SK-N-SH (cell line): ENCODE data around the gene CUX1. TPM values are rescaled to one million over a fixed set of nuclear protein-coding genes. Genes with fewer than 3 reads are reported as not detected.

ENCODE experiments used
- CTCF ChIA-PET: fragments of 300-600, 350-600 bp; formaldehyde crosslinking; extraction: SDS; loops from one replicate; lab custom pipeline; 2021; lab: Yijun Ruan, JAX
- POLR2A ChIA-PET: fragments of 350-600 bp; sonication (Branson Sonifier 250); formaldehyde crosslinking; extraction: SDS; loops from one replicate; lab custom pipeline; 2020; ENCODE audit warnings: antibody characterized with exemption, inconsistent platforms; lab: Yijun Ruan, JAX
- DNase-seq: peaks from one replicate; pipeline ENCODE4 v3.0.0; 2012
- H2AFZ ChIP-seq: fragments of 200-600 bp; sonication (generic); 2 replicates; pipeline ENCODE4 v1.8.1; 2016; ENCODE audit warnings: antibody characterized with exemption, mild to moderate bottlenecking, low read depth
- H3F3A ChIP-seq: fragments of 200-600 bp; sonication (generic); replicated peaks from 2 replicates; pipeline ENCODE3; 2016; ENCODE audit warnings: antibody characterized with exemption, mild to moderate bottlenecking; ENCODE audit not compliant: insufficient read depth
- H3K27ac ChIP-seq, 2 experiments: fragments of 200-500 bp in 1 of 2; fragments of 200-600 bp in 1 of 2; sonication (Bioruptor generic) in 1 of 2; sonication (generic), shearing (Covaris generic) in 1 of 2; 2 replicates each; pipeline versions ENCODE4 v1.5.1 to v1.6.1; 2014 to 2016; ENCODE audit warnings: low read depth in 2 of 2, inconsistent platforms in 1 of 2, low read length in 1 of 2, mild to moderate bottlenecking in 1 of 2, mixed read lengths in 1 of 2
- H3K27me3 ChIP-seq: fragments of 200-600 bp; sonication (generic), shearing (Covaris generic); 2 replicates; pipeline ENCODE4 v1.6.1; 2016; ENCODE audit warnings: mixed run types; ENCODE audit not compliant: insufficient read depth
- H3K36me3 ChIP-seq, 2 experiments: fragments of 200-500 bp in 1 of 2; fragments of 200-600 bp in 1 of 2; sonication (Bioruptor generic) in 1 of 2; sonication (generic) in 1 of 2; replicated peaks in 1 of 2; 2 replicates each; pipeline versions ENCODE3 to v1.5.1; 2014 to 2016; ENCODE audit warnings: low read length in 1 of 2, mild to moderate bottlenecking in 1 of 2; ENCODE audit not compliant: insufficient read depth in 2 of 2, control insufficient read depth in 1 of 2
- H3K4me1 ChIP-seq, 2 experiments: fragments of 200-500 bp in 1 of 2; fragments of 200-600 bp in 1 of 2; sonication (Bioruptor generic) in 1 of 2; sonication (generic), shearing (Covaris generic) in 1 of 2; 2 replicates each; pipeline versions ENCODE4 v1.5.1 to v1.6.1; 2014 to 2016; ENCODE audit warnings: low read depth in 1 of 2, low read length in 1 of 2, mixed run types in 1 of 2; ENCODE audit not compliant: insufficient read depth in 2 of 2, control insufficient read depth in 1 of 2
- H3K4me2 ChIP-seq: fragments of 200-600 bp; sonication (generic), shearing (Covaris generic); 2 replicates; pipeline ENCODE4 v1.6.1; 2017; ENCODE audit warnings: mixed run types
- H3K4me3 ChIP-seq, 2 experiments: fragments of 200-500 bp in 1 of 2; fragments of 200-600 bp in 1 of 2; sonication (Bioruptor generic) in 1 of 2; sonication (generic), shearing (Covaris generic) in 1 of 2; 2 replicates each; pipeline versions ENCODE4 v1.5.1 to v1.8.1; 2014 to 2016; ENCODE audit warnings: low read depth in 2 of 2, inconsistent platforms in 1 of 2, low read length in 1 of 2, mild to moderate bottlenecking in 1 of 2, mixed read lengths in 1 of 2, moderate library complexity in 1 of 2
- H3K79me2 ChIP-seq: fragments of 200-600 bp; sonication (generic); 2 replicates; pipeline ENCODE4 v1.8.1; 2017; ENCODE audit warnings: mild to moderate bottlenecking; ENCODE audit not compliant: insufficient read depth
- H3K9ac ChIP-seq: fragments of 200-600 bp; sonication (generic); 2 replicates; pipeline ENCODE4 v1.6.1; 2017; ENCODE audit warnings: mixed run types
- H3K9me2 ChIP-seq: fragments of 200-600 bp; sonication (generic); 2 replicates; pipeline ENCODE4 v1.6.1; 2017; ENCODE audit warnings: mixed run types
- H3K9me3 ChIP-seq: fragments of 200-600 bp; sonication (generic); 2 replicates; pipeline ENCODE4 v1.6.1; 2017; ENCODE audit warnings: mixed run types, mild to moderate bottlenecking, moderate library complexity
- H4K20me1 ChIP-seq: fragments of 200-600 bp; sonication (generic); 2 replicates; pipeline ENCODE4 v1.6.1; 2017; ENCODE audit warnings: mild to moderate bottlenecking, mixed run types; ENCODE audit not compliant: insufficient read depth
- EZH2phosphoT487 ChIP-seq: fragments of 200-600 bp; sonication (generic); IDR thresholded peaks from 2 replicates; pipeline ENCODE4 v1.6.1; 2017; ENCODE audit warnings: low read depth, mixed run types, mild to moderate bottlenecking, antibody characterized with exemption, moderate library complexity, borderline replicate concordance
- FOSL2 ChIP-seq: IDR thresholded peaks from 2 replicates; pipeline ENCODE4 v1.4.0; 2012; ENCODE audit warnings: low read depth, mild to moderate bottlenecking, moderate library complexity, borderline replicate concordance
- FOXJ3 ChIP-seq: sonication (generic); formaldehyde crosslinking; IDR thresholded peaks from 2 replicates; pipeline ENCODE4 v1.5.1; 2020; ENCODE audit warnings: mild to moderate bottlenecking, missing genetic modification reagents
- MEF2A ChIP-seq: IDR thresholded peaks from 2 replicates; pipeline ENCODE4 v1.4.0; 2012; ENCODE audit warnings: low read depth, borderline replicate concordance
- NFIC ChIP-seq: IDR thresholded peaks from 2 replicates; pipeline ENCODE4 v1.4.0; 2012; ENCODE audit warnings: borderline replicate concordance
- RFX5 ChIP-seq: IDR thresholded peaks from 2 replicates; pipeline ENCODE4 v1.6.1; 2012; ENCODE audit warnings: mild to moderate bottlenecking, improper control_type of control experiment, low read length
- SMC3 ChIP-seq: IDR thresholded peaks from 2 replicates; pipeline ENCODE4 v1.6.1; 2012; ENCODE audit warnings: low read depth, low read length, improper control_type of control experiment
- TAF1 ChIP-seq: IDR thresholded peaks from 2 replicates; pipeline ENCODE4 v1.6.1; 2012; ENCODE audit warnings: low read depth, mild to moderate bottlenecking, low read length, moderate library complexity, borderline replicate concordance
- TEAD4 ChIP-seq: IDR thresholded peaks from 2 replicates; pipeline ENCODE4 v1.4.0; 2012; ENCODE audit warnings: mild to moderate bottlenecking, borderline replicate concordance; ENCODE audit not compliant: insufficient read depth
- USF2 ChIP-seq: fragments of 150-350 bp; IDR thresholded peaks from 2 replicates; pipeline ENCODE4 v1.6.1; 2017; ENCODE audit warnings: antibody characterized with exemption, low read length, low read depth, borderline replicate concordance
- YY1 ChIP-seq: IDR thresholded peaks from 2 replicates; pipeline ENCODE4 v1.4.0; 2012; ENCODE audit warnings: low read depth, mild to moderate bottlenecking
- WGBS: methylation state at CpG from one replicate; pipeline ENCODE4 v1.1.6; 2017; ENCODE audit warnings: low lambda C conversion rate; 5-methylcytosine and 5-hydroxymethylcytosine counted together
- polyA plus RNA-seq, 3 experiments: library from polyadenylated mRNA; depleted of rRNA; stranded (reverse); fragments of >200 nt; gene quantifications; 2 replicates each; pipeline ENCODE4 v1.2.3, GENCODE V29; 2012
- TF ChIP-seq, protein P1 (sequence below): IDR thresholded peaks from 2 replicates; pipeline ENCODE4 v1.4.0; 2012; ENCODE audit warnings: low read depth
- TF ChIP-seq, protein P2 (sequence below): IDR thresholded peaks from 2 replicates; pipeline ENCODE4; 2012
- TF ChIP-seq, protein P3 (sequence below): fragments of 150-350 bp; IDR thresholded peaks from 2 replicates; pipeline ENCODE4 v1.6.1; 2016; ENCODE audit warnings: mild to moderate bottlenecking, low read depth, low read length

Gene CUX1
- polyA plus RNA-seq, 1 of the 3 experiments (the other 2 are of a cell fraction) = 68.6 TPM

DNA sequence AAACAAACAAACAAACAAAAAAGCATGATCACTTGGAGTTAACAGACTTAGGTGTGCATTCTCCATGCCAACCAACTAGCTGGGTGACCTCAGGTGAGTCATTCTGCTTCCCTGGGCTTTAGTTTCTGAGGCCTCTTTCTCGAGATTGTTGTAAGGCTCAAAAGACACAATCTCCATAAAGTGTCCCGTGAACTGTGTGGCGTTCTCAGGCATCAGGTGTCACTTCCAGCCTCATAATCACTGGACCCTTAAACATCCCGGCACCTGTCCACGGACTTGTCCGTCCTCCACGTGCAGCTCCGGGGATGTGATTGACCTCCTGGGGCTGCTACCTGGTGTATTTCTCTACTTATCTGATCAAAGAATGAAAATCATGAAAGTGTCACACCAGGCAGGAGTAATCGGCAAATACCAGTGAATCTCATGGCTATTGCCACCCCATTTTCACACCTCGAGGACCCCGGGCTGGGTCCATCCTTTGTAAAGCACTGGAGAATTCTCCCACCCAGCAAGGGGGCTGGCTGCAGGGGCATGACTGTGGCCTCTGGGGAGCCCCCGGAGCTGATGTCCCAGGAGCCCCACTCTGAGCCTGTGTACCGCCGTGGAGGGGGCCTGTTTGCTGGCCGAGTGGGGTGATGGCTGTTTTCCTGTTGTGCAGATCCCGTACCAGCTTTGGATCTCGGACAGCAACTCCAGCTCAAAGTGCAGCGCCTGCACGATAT lies 279.4 kb downstream of the CUX1 start:
- Histone ChIP-seq H3K27me3 (no peaks in the 10 kb centered on the region), H2AFZ (no peak overlapping the region), H3K4me1 (peaks cover 0 to 9% of the 10 kb centered on the region in 2 experiments; a peak in 1 of 4 replicates), H4K20me1 (no peaks in the 10 kb centered on the region), H3K9me2 (no peaks in the 10 kb centered on the region), H3K27ac (no peak overlapping the region), H3K79me2 (no peaks in the 10 kb centered on the region), H3K4me2 (no peak overlapping the region), H3F3A (no peaks in the 10 kb centered on the region), H3K9ac (no peak overlapping the region), H3K9me3 (no peaks in the 10 kb centered on the region), H3K4me3 (no peak overlapping the region), H3K36me3 (peaks cover 6 to 10% of the 10 kb centered on the region in 2 experiments)
- CTCF ChIA-PET = interaction anchor here (1.0 to 1.6 kb wide), 2 partner anchors 12 to 28 kb away, joined by 3 read pairs; no protein-coding TSS in a partner anchor
- TF ChIP-seq USF2 = no peak
- no peak for TF ChIP-seq EZH2phosphoT487
- no peak for TF ChIP-seq RFX5
- TF ChIP-seq, protein P1, sequence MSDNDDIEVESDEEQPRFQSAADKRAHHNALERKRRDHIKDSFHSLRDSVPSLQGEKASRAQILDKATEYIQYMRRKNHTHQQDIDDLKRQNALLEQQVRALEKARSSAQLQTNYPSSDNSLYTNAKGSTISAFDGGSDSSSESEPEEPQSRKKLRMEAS = no peak
- TF ChIP-seq TAF1 = no peak
- TF ChIP-seq NFIC = no peak
- POLR2A ChIA-PET = interaction anchor here (0.6 kb wide), 1 partner anchor 174 kb away, joined by 4 read pairs; no protein-coding TSS in a partner anchor
- WGBS = 95% methylated on average over 18 of the region's 19 CpGs
- no peak for DNase-seq

DNA sequence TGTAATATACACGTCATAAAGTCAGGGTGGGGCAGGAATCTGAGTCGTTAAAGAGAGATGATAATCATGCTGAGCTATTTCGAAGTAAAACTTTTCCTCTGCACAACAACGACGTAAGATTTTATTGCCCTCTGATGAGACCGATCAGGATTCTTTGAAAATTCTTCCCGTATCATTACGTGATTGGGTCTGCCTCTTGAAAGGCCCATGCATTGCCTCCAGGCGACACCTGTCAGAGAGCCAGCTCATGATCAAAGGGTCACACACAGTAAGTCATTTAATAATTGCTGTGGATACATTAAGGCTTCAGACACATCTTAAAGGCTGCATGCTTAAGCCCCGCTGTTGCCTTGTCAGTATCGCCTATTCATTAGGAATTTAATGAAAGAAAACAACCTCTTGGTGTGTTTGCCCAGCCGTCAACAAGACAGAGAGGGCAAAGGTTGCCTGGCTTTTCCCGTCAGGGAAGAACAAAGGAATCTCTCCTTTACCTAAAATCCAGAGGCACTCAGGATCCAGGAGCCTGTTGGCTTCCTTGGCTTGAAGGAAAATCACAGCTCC lies 280.3 kb downstream of the CUX1 start:
- CTCF ChIA-PET = interaction anchor here (1.6 kb wide), 1 partner anchor 28 kb away, joined by 3 read pairs; no protein-coding TSS in a partner anchor
- no peaks in the 10 kb centered on the region for H3F3A ChIP-seq
- H3K9ac ChIP-seq = no peak overlapping the region
- no peak overlapping the region for H3K27ac ChIP-seq
- H3K79me2 ChIP-seq = no peaks in the 10 kb centered on the region
- H3K9me3 ChIP-seq = no peaks in the 10 kb centered on the region
- no peak overlapping the region for H3K4me2 ChIP-seq
- no peaks in the 10 kb centered on the region for H3K27me3 ChIP-seq
- 71% methylated on average over 13 of the region's 13 CpGs for WGBS
- H3K4me3 ChIP-seq = no peak overlapping the region
- no peaks in the 10 kb centered on the region for H3K9me2 ChIP-seq
- DNase-seq = no peak
- H4K20me1 ChIP-seq = no peaks in the 10 kb centered on the region
- peaks cover 6 to 10% of the 10 kb centered on the region in 2 experiments for H3K36me3 ChIP-seq
- TF ChIP-seq, protein P2, sequence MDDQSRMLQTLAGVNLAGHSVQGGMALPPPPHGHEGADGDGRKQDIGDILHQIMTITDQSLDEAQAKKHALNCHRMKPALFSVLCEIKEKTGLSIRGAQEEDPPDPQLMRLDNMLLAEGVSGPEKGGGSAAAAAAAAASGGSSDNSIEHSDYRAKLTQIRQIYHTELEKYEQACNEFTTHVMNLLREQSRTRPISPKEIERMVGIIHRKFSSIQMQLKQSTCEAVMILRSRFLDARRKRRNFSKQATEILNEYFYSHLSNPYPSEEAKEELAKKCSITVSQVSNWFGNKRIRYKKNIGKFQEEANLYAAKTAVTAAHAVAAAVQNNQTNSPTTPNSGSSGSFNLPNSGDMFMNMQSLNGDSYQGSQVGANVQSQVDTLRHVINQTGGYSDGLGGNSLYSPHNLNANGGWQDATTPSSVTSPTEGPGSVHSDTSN = no peak
- no peak for TF ChIP-seq TEAD4
- no peak for TF ChIP-seq MEF2A
- no peak for TF ChIP-seq SMC3
- no peak for TF ChIP-seq YY1
- no peak for TF ChIP-seq FOSL2
- no peak for TF ChIP-seq FOXJ3 (CRISPR knock-in tag)
- TF ChIP-seq, protein P3, sequence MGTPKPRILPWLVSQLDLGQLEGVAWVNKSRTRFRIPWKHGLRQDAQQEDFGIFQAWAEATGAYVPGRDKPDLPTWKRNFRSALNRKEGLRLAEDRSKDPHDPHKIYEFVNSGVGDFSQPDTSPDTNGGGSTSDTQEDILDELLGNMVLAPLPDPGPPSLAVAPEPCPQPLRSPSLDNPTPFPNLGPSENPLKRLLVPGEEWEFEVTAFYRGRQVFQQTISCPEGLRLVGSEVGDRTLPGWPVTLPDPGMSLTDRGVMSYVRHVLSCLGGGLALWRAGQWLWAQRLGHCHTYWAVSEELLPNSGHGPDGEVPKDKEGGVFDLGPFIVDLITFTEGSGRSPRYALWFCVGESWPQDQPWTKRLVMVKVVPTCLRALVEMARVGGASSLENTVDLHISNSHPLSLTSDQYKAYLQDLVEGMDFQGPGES = no peak
- no peak overlapping the region for H2AFZ ChIP-seq
- H3K4me1 ChIP-seq = peaks cover 0 to 9% of the 10 kb centered on the region in 2 experiments; a peak in 1 of 4 replicates
- POLR2A ChIA-PET = interaction anchor here (0.6 kb wide), 1 partner anchor 173 kb away, joined by 4 read pairs; no protein-coding TSS in a partner anchor
